Limb (tissue), 2 donors: Measurements from ENCODE around the gene SMIM23.

ENCODE experiments used
- DNase-seq, 2 donors: peaks; one replicate each; pipeline ENCODE4 v3.0.0-alpha.2; 2016; ENCODE audit errors: extremely low spot score in 2 of 2

SMIM23 gene

GRCh38 chr5:171813813-171814490 lies 28.3 kb downstream of the SMIM23 start:
- DNase-seq = no peak

- no peak for DNase-seq
Measured at GRCh38 chr5:171816666-171817065, 31.0 kb downstream of the SMIM23 start.

GRCh38 chr5:171820561-171820960 lies 34.9 kb downstream of the SMIM23 start:
- DNase-seq = no peak

GRCh38 chr5:171821286-171821685 lies 35.7 kb downstream of the SMIM23 start:
- DNase-seq = no peak

GRCh38 chr5:171823269-171823668 lies 37.7 kb downstream of the SMIM23 start:
- no peak for DNase-seq

- DNase-seq = no peak
Measured at GRCh38 chr5:171825051-171825450, 39.4 kb downstream of the SMIM23 start.

- no peak for DNase-seq
Measured at GRCh38 chr5:171826132-171826531, 40.5 kb downstream of the SMIM23 start.

GRCh38 chr5:171827162-171827561 lies 41.5 kb downstream of the SMIM23 start:
- DNase-seq = no peak

- no peak for DNase-seq
Measured at GRCh38 chr5:171830686-171831085, 45.1 kb downstream of the SMIM23 start.

- DNase-seq = no peak
Measured at GRCh38 chr5:171832775-171833174, 47.2 kb downstream of the SMIM23 start.

- DNase-seq = no peak
Measured at GRCh38 chr5:171834461-171834860, 48.8 kb downstream of the SMIM23 start.

- DNase-seq = no peak
Measured at GRCh38 chr5:171835066-171835465, 49.4 kb downstream of the SMIM23 start.

- DNase-seq = no peak
Measured at GRCh38 chr5:171837522-171837921, 51.9 kb downstream of the SMIM23 start.

- DNase-seq = no peak
Measured at GRCh38 chr5:171838066-171838465, 52.4 kb downstream of the SMIM23 start.

- DNase-seq = no peak
Measured at GRCh38 chr5:171839112-171839511, 53.5 kb downstream of the SMIM23 start.

GRCh38 chr5:171840066-171840465 lies 54.4 kb downstream of the SMIM23 start:
- DNase-seq = no peak
